ENCODE data around the gene ADGRF5.
A peak's percentile ranks its signal among the peaks of the same experiment; 100 is the strongest.
"Not testable (repeated sequence)": the region's sequence is repeated elsewhere in the genome, so short reads cannot be mapped to it uniquely, and the experiment has no call there.

ADGRF5 gene

DNA sequence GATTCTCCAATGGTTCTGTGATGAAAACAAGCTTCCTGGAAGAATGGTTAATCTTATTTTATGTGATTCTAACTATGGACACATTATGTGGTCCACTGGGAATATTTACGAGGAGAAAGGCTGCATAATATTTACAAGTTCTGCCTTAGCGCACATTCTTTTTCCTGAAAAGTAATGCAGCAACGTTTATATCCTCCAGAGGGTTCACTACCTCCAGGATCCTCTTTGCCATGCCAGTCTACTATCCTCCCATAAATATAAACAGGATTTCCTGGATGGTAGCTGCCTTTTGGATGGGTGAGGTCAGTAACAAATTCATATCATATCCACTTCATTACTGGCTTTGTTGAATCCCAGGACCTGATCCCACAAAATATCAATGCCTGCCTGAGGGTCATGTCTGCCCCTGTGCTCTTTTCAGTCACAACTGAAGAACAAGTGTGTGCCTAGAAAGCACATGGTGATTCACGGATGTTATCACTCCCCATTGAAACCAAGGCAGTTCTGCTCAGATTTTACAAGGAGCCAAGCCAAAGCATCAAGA, 30.4 kb downstream of the ADGRF5 start:
- no peak for DNase-seq

DNA sequence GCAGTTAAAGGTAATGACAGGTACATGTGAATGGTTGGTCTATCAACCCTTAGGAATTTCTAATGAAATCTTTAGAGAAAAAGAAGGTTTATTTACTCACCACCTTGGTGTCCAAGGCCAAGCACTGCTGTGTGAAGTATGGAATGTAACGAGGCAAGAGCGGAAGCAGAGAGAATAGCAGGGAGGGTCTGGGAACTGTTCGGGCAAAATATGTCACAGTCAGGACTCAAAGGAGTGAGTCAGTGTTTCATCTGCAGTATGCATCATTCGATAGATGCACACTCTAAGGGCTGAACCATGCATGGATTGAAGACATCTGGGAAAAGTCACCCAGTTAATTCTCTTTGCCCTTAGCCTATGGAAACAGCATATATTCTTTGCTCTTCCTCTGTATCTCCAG, 33.2 kb downstream of the ADGRF5 start:
- no peak for DNase-seq

DNA sequence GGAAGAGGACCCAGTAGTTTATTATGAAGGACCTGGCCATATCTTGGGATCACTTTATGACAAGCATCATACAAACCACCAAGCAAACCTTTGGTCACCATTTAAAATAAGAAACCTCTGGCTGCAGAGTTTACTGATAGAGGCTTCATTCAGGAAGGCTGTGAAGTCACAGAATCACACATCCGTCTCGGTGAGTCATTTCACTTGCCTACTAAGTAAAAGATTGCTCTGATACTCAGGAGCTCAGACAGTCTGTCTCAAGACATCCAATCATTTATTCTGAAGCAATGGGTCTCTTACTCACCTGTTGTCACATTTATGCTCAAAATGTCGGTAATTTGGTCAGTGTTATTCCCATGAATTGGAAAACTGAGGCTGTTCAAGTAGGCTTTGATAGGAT, 33.7 kb downstream of the ADGRF5 start:
- no peak for DNase-seq

- DNase-seq: no peak
Observed at GRCh38 chr6:46882645-46883044, 39.1 kb downstream of the ADGRF5 start.

GRCh38 chr6:46879003-46879402, 42.7 kb downstream of the ADGRF5 start:
- DNase-seq: no peak

DNA sequence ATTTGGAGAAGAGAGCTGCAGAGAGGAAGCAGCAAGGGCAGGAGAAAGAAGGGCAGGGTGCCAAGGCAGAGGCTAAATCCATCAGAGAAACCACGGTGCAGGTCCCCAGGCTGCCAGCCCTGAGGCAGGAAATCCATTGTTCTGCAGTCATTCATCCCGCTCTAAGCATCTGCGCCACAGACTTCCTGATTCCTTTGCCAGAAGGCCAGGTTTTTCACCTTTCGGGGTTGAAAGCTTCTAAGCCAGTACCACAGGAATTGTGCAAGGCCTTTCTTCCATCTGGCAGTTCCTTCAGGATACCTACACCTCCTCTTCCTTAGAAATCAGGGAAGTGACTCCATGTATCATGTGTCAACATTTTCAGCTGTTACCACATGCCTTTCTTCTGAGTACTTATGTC, 45.6 kb downstream of the ADGRF5 start:
- no peak for DNase-seq

DNA sequence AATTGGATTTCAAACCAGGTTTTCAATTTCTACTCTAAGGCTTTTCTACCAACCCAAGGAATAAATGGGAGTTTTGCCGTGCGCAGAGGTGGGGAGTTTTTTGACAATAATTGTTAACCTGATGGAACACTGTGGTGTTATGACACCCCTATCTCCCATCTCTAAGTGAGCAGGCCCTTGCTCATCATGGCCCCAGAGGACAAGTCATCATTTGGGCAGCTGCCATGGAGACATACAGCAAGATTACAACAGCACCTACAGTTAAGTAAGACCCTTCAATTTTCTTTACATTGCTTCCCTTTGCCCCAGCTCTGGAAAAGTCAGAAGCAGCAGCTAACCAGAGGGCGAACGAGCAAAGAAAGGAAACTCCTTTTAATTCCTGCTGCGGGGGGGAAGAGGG, 54.3 kb downstream of the ADGRF5 start:
- DNase-seq: no peak

- DNase-seq: no peak
Observed at GRCh38 chr6:46865221-46865620, 56.5 kb downstream of the ADGRF5 start.

DNA sequence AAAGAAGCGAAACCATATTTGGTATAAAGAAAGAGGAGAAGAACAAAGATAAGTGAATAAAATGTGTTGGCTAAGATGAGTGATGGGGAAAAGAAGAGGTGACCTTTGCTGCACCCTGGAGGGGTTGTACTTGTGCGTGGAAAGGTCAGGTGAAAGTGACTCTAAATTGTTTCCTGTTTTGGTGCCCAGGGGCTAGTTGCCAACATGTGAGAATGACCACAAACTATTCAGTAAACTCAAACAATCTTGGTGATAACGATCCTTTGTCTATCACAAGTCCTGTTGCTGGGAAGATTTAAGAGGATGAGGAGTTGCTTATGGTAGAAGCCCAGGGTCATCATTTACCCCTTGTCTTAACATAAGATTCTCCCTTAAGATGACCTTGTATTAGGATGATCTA, 57.9 kb downstream of the ADGRF5 start:
- DNase-seq: no peak

DNA sequence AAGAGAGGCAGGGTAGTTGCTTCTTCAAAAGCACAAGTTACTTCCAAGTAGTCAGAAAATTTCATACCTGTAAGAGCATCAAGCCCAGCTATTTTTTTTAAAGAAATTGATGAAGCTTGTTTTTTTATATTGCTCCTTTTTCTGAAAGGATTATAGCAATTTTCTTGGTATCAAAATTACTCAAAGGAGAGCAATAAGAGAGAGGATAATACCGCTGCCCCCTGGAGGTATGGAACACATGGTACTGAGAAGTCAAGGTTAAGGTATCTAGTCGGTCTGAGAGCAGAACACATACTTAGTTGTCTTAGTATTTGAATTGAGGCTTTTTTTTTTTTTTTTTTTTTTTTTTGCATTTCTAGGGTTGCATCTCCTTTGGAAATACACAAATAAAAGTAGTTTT, 59.4 kb downstream of the ADGRF5 start:
- DNase-seq: no peak

GRCh38 chr6:46855966-46856365, 65.8 kb downstream of the ADGRF5 start:
- DNase-seq: peak in 1 of 56 donors; percentile 28

DNA sequence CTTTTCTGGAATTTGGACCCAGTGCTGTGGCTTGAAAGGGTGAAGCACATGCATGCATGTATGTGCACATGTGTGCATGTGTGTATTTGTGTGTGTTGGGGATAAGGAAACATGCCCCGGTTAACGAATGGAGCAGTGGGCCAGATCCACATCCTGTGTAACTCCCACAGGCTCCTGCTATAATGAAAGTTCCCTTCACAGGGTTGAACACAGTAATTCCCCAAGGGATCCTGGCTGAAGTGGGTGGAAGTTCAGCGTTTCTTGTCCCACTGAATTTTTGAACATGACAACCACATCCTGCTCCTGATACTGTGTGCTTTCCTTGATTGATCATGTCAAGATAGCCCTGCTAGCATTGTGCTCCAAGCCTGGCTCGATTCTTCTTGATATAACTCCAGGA, 70.2 kb downstream of the ADGRF5 start:
- DNase-seq: not testable (repeated sequence)

- no peak for DNase-seq
Observed at GRCh38 chr6:46850792-46851191, 70.9 kb downstream of the ADGRF5 start.

- DNase-seq: no peak
Observed at GRCh38 chr6:46849361-46849690, 72.4 kb downstream of the ADGRF5 start.

- DNase-seq: peak; percentile 1 to 90 (median 56)
Observed at GRCh38 chr6:46848684-46849360, 72.9 kb downstream of the ADGRF5 start.

- no peak for DNase-seq
Observed at GRCh38 chr6:46845126-46845525, 76.6 kb downstream of the ADGRF5 start.

DNA sequence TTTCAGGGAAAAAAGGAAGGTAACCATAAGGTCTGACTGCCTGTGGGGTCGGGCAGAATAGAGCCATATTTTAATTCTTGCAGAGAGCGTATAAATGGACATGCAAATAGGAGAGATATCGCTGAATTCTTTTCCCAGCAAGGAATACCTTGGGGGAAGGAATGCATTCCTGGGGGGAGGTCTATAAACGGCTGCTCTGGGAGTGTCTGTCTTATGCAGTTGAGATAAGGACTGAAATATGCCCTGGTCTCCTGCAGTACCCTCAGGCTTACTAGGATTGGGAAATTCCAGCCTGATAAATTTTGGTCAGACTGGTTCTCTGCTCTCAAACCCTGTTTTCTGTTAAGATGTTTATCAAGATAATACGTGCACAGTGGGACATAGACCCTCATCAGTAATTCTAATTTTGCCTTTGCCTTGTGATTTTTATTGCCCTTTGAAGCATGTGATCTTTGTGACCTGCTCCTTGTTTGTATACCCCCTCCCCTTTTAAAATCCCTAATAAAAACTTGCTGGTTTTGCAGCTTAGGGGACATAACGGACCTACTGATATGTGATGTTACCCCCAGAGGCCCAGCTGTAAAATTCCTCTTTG, 79.4 kb downstream of the ADGRF5 start:
- DNase-seq: not testable (repeated sequence)

DNA sequence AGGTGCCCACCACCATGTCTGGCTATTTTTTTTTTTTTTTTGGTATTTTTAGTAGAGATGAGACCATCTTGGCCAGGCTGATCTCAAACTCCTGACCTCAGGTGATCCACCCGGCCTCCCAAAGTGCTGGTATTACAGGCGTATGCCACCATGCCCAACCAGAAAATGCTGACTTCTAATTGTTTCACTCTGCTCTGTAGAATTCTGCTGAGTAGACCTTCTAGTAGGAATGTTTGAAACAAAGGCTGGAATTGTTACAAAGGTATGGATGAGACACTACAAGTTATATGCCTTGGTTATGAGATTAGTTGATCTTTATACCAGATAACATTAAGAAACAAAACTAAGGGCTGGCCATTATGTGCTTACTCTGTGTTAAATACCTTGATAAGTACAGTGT, 83.7 kb downstream of the ADGRF5 start:
- no peak for DNase-seq

GRCh38 chr6:46834991-46835390, 86.7 kb downstream of the ADGRF5 start:
- DNase-seq: not testable (repeated sequence)

DNA sequence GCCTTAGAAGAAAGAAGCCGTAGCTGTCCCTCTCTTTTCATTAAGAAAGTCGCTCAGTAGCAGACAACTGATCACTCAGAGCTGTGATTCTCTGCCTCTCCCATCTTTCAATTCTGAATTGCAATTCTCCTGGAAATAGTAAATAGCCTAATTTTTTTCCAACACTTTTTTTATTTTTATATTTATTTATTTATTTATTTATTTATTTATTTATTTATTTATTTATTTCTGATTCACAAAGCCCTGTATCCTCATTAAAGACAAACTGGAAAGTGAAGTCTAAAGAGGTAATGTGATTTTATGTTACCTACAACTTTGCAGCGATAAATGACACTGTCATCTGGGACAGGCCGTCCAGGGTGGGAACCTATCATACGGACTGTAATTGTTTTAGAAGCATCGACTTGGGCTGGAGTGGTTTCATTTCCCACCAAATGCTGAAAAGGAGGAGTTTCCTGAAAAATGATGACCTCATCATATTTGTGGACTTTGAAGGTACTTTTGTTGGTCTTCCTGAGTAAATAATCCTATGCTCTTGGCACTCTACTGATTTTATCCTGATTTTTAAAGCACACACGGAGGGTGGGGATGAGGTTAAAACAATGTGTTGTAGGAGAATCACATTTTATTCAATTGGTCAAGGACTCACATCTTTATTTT, 87.4 kb downstream of the ADGRF5 start:
- DNase-seq: not testable (repeated sequence)

DNA sequence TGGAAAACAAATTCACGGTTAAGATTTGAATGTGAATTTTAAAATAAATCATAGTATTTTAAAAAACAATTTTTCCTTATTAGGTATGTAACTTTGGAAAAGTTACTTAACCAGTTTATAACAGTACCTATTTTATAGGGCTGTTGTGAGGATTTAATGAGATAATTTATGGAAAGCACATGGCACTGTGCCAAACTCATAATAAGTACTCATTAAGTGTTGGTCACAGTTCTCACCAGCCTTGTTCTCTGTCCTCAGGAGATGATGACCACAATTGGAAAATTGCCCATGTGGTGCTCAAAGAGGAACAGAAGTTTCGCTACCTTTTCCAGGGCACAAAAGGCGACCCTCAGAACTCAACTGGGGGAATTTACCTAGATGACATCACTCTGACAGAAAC, 88.9 kb downstream of the ADGRF5 start:
- no peak for DNase-seq

DNA sequence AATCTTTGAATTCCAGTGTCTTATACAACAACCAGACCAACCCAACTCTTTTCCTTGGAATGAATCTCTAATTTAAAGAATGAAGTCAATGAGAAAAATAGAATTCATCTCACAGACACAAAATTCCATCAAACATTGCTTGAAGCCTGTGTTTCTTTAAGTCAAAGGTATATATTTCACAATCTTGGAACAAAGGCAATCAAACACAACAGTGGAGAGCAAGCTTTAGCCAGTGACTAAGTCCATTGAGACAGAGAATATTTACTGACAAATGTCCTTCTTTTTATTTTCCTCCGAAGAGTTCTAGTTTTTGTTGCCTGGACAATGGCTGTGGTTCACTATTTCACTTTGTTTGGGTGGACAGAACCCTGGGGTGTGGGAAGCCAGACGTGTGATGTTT, 92.8 kb downstream of the ADGRF5 start:
- no peak for DNase-seq

DNA sequence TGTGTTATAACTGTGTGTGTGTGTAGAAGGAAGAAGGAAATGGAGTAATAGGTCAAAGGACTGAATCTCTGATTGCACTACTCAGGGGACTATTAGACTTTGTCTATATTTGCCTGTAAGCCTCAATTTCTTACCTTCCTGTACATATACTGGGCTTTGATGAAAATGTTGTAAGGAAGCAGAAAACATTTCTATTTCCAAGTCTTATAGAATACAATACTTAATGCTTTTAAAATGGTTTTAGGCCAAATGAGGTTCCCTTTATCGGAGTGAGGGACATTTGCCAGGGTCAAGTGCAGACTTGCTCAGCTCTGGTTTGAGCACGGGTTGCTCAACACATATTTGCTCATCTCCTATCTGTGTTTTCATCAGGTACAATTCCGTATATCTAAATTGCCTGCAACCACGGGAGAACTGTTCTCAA, 100.3 kb downstream of the ADGRF5 start:
- no peak for DNase-seq
